ENCODE results near the gene SCD5. TPM values are rescaled to one million over a fixed set of nuclear protein-coding genes. Genes with fewer than 3 reads are reported as not detected.

The SCD5 gene
- total RNA-seq, 1 experiment from 2014 or later = 14.9 TPM

DNA sequence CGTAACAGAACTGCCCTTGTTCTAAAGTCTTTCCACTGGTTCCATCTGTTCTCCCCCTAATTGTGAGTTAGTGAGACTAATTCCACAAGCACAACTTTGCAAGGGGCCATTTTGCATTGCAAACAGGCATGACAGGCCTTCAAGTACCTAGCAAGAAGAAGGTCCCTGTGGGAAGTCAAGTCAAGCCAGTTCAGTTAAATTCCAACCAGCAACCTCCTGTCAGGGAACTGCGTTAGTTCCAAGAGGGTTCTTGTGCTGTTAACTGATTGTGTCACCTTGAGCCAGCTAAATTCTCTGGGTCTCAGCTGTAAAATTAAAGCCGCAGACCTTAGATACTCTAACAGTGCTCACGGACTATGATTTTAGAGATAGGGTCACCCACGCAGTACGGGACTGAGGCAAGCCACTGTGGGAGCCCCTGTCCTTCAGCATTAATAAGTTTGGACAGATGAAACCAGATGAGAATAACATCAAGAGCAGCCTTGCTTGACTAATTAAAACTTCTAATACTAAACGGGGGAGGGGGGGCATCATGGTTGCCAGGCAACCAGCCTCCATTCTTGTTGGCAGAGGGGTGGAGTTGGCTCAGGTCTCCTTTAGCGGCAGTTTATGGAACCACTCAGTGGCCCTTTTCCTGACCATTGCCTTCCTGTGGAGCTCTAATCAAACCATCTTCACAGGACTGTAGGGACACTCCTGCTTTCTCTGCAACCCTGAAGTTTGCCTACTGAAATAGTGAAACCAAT lies 212.7 kb downstream of the SCD5 start:
- Histone ChIP-seq H3K4me3 (ENCODE audit: low read length) (no peak overlapping the region), H3K9me3 (ENCODE audit: low read length) (no peaks in the 10 kb centered on the region), H3K4me2 (ENCODE audit: low read depth, low read length, poor library complexity, severe bottlenecking) (no peak overlapping the region), H3K9ac (ENCODE audit: low read length) (no peak overlapping the region), H3K36me3 (ENCODE audit: insufficient read depth, low read length) (no peaks in the 10 kb centered on the region), H3K9me2 (replicated peaks; ENCODE audit: insufficient read depth, low read length) (no peaks in the 10 kb centered on the region), H2AFZ (ENCODE audit: low read length) (no peak overlapping the region), H3K79me2 (ENCODE audit: low read length) (no peaks in the 10 kb centered on the region), H3K27ac (ENCODE audit: low read length) (no peak overlapping the region), H3K4me1 (ENCODE audit: low read length) (peaks cover 4% of the 10 kb centered on the region), H3K27me3 (ENCODE audit: low read length) (no peaks in the 10 kb centered on the region), H4K20me1 (ENCODE audit: insufficient read depth, low read depth, low read length) (no peaks in the 10 kb centered on the region)
- no peak for DNase-seq

DNA sequence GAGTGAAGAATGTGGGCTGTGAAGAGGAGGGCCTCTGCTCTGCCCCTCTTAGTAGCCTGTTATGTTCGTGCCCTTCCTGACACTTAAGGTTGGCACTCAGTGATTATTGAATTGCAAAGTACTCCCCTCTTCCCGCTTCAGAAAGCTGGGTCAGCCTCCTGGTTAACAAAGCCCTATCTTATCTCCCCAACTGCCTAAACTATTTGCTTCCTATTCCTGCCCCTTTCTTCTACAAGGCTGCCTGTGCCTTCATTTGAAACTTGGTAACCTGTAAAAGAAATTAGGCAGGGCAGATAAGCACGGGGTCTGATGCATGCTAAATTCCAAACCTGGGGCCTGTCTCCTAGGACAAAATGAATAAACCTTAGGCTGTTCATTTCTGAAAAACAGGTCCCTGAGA lies 213.7 kb downstream of the SCD5 start:
- Histone ChIP-seq H3K9me3 (ENCODE audit: low read length) (no peaks in the 10 kb centered on the region), H4K20me1 (ENCODE audit: insufficient read depth, low read depth, low read length) (no peaks in the 10 kb centered on the region), H3K27ac (ENCODE audit: low read length) (no peak overlapping the region), H3K79me2 (ENCODE audit: low read length) (no peaks in the 10 kb centered on the region), H3K9me2 (replicated peaks; ENCODE audit: insufficient read depth, low read length) (no peaks in the 10 kb centered on the region), H2AFZ (ENCODE audit: low read length) (no peak overlapping the region), H3K27me3 (ENCODE audit: low read length) (no peaks in the 10 kb centered on the region), H3K4me1 (ENCODE audit: low read length) (peaks cover 6% of the 10 kb centered on the region), H3K4me2 (ENCODE audit: low read depth, low read length, poor library complexity, severe bottlenecking) (no peak overlapping the region), H3K36me3 (ENCODE audit: insufficient read depth, low read length) (no peaks in the 10 kb centered on the region), H3K4me3 (ENCODE audit: low read length) (no peak overlapping the region), H3K9ac (ENCODE audit: low read length) (no peak overlapping the region)
- no peak for DNase-seq

DNA sequence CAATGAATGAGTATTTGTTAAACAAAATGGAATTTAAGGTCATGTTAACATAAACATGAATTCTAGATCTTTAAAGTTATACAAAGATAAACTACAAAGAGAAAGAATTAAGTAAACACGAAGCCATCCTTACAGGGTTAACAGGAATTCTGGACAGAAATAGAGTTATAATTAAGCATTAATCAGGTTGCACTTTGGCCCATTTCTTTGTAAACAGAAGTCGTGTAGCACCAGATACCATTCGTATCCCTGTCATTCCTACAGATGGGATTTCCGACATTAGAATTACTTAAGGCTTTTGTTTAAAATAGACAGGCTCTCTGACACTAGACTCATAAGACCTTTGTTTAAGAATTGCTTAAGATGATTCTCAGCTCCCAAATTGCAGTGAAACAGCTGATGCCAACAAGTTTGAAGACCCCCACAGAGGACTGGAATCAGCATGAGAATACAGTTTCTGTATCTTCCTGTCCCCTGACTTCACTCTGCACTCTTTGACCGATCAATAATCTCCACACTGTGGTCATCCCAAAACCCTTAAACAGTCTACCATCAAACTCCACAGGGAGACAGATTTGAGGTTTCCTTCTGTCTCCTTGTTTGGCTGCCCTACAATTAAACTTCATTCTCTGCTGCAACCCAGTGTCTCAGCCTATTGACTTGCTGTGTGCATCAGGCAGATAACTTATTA lies 214.6 kb downstream of the SCD5 start:
- Histone ChIP-seq H3K79me2 (ENCODE audit: low read length) (no peaks in the 10 kb centered on the region), H3K27ac (ENCODE audit: low read length) (no peak overlapping the region), H3K4me1 (ENCODE audit: low read length) (peaks cover 6% of the 10 kb centered on the region), H3K9me3 (ENCODE audit: low read length) (no peaks in the 10 kb centered on the region), H2AFZ (ENCODE audit: low read length) (no peak overlapping the region), H3K4me3 (ENCODE audit: low read length) (no peak overlapping the region), H3K9me2 (replicated peaks; ENCODE audit: insufficient read depth, low read length) (no peaks in the 10 kb centered on the region), H3K36me3 (ENCODE audit: insufficient read depth, low read length) (no peaks in the 10 kb centered on the region), H4K20me1 (ENCODE audit: insufficient read depth, low read depth, low read length) (no peaks in the 10 kb centered on the region), H3K9ac (ENCODE audit: low read length) (no peak overlapping the region), H3K4me2 (ENCODE audit: low read depth, low read length, poor library complexity, severe bottlenecking) (no peak overlapping the region), H3K27me3 (ENCODE audit: low read length) (no peaks in the 10 kb centered on the region)
- no peak for DNase-seq

DNA sequence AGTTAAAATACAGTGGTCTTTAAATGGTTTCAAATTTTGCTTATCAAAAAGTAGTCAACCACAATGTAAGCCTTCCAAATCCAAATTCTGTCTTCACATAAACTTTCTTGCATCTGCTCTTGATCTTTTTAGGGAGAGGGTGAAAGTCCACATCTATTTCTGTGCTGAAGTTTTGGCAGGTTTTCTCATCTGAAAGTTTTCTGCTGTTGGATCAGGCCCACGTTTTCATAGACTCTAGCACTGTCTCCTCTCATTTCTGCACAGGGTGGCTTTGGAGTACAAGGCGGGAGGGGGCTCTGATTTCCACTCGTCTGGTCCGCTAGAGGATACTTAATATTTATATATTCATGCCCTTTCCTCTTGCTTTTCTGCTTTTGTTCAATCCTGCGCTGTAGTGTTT lies 218.7 kb downstream of the SCD5 start:
- no peaks in the 10 kb centered on the region for H3K79me2 ChIP-seq (ENCODE audit: low read length)
- no peak overlapping the region for H3K4me3 ChIP-seq (ENCODE audit: low read length)
- DNase-seq = no peak
- H3K9me2 ChIP-seq (replicated peaks; ENCODE audit: insufficient read depth, low read length) = no peaks in the 10 kb centered on the region
- H3K36me3 ChIP-seq (ENCODE audit: insufficient read depth, low read length) = no peaks in the 10 kb centered on the region
- no peak overlapping the region for H3K4me2 ChIP-seq (ENCODE audit: low read depth, low read length, poor library complexity, severe bottlenecking)
- no peak overlapping the region for H2AFZ ChIP-seq (ENCODE audit: low read length)
- H3K27me3 ChIP-seq (ENCODE audit: low read length) = no peaks in the 10 kb centered on the region
- H3K9ac ChIP-seq (ENCODE audit: low read length) = no peak overlapping the region
- H3K27ac ChIP-seq (ENCODE audit: low read length) = no peak overlapping the region
- H3K9me3 ChIP-seq (ENCODE audit: low read length) = no peaks in the 10 kb centered on the region
- peaks cover 6% of the 10 kb centered on the region for H3K4me1 ChIP-seq (ENCODE audit: low read length)
- no peaks in the 10 kb centered on the region for H4K20me1 ChIP-seq (ENCODE audit: insufficient read depth, low read depth, low read length)

Small RNAs within 50 kb of the gene (small RNA-seq; reads per million reads assigned to genes)
- not detected for gene MIR575

Other genes starting within 250 kb of the SCD5 start
- gene TMEM150C, start 236.8 kb downstream of the SCD5 start, total RNA-seq (2014; rRNA removed; shearing (Covaris generic); ENCODE audit: low replicate concordance) = not detected in 2 replicates
- gene SEC31A, start 92.4 kb upstream of the SCD5 start, total RNA-seq (2014; rRNA removed; shearing (Covaris generic); ENCODE audit: low replicate concordance) = 48.1 and 70.2 TPM in 2 replicates
- 2.5 and 8.2 TPM in 2 replicates for gene THAP9, start 101.9 kb upstream of the SCD5 start, total RNA-seq (2014; rRNA removed; shearing (Covaris generic); ENCODE audit: low replicate concordance)
- 5.6 and 10.6 TPM in 2 replicates for gene LIN54, start 212.0 kb upstream of the SCD5 start, total RNA-seq (2014; rRNA removed; shearing (Covaris generic); ENCODE audit: low replicate concordance)
- 37.6 and 42.7 TPM in 2 replicates for gene COPS4, start 236.4 kb upstream of the SCD5 start, total RNA-seq (2014; rRNA removed; shearing (Covaris generic); ENCODE audit: low replicate concordance)